ENCODE data around the gene STIM1. TPM values are rescaled to one million over a fixed set of nuclear protein-coding genes. Genes with fewer than 3 reads are reported as not detected.

The STIM1 gene
- total RNA-seq, 1 experiment from 2014 or later, result 23.6 TPM

DNA sequence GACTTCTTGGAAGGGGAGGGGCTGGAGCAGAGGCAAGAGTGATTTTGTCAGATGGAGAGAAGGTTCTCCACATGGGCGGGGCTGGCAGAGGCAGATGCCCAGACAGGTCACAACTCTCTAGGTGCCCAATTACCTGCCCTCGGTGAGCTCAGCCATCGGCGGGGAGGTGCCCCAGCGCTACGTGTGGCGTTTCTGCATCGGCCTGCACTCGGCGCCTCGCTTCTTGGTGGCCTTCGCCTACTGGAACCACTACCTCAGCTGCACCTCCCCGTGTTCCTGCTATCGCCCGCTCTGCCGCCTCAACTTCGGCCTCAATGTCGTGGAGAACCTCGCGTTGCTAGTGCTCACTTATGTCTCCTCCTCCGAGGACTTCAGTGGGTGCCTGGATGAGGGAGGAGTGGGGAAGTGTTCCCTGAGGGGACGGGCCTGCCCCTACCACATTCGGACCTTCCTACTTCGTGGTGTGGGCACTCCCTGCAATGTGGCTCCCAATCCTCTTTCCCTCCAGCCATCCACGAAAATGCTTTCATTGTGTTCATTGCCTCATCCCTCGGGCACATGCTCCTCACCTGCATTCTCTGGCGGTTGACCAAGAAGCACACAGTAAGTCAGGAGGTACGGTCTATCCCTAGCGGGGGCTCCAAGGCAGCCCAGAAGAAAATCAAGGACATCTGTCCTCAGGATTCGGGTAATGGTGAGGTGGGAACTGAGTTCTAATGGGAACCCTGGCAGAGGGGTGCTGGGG is 31.5 kb upstream of the STIM1 start:
- peaks cover 8% of the 10 kb centered on the region for H3K36me3 ChIP-seq (replicated peaks; ENCODE audit: control insufficient read depth, insufficient read depth, low read length)
- no peak overlapping the region for H3K4me3 ChIP-seq (ENCODE audit: insufficient read depth, low read depth, low read length)
- H3K27me3 ChIP-seq (ENCODE audit: control insufficient read depth, insufficient read depth, low read length), result no peaks in the 10 kb centered on the region
- DNase-seq, result no peak

DNA sequence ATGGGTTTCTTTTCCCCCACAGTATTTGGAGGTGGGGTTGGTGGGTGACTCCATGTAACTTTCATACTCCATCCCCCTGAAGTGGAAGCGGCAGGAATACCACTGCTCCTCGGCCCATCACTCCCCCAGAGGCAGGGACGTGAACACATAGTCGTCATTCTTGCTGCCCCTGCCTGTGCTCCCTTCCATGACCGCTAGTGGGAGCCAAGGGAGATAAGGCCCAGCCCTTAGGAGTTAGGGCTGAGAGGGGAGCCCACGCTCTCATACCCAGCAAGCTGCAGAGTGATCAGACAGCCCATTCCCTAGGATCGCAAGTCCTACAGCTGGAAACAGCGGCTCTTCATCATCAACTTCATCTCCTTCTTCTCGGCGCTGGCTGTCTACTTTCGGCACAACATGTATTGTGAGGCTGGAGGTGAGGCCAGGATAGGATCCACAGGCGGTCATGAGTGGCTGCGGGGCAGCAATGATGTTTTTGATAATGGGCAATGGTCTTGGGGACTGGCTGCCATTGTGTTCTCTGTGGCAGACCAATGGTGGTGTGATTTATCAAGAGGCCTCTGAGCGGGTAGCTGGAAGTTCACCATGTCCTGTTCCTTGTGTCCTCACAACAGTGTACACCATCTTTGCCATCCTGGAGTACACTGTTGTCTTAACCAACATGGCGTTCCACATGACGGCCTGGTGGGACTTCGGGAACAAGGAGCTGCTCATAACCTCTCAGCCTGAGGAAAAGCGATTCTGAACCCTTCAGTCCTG is 30.6 kb upstream of the STIM1 start:
- DNase-seq, result peak; percentile 93
- Histone ChIP-seq H3K27me3 (ENCODE audit: control insufficient read depth, insufficient read depth, low read length) (no peaks in the 10 kb centered on the region), H3K36me3 (replicated peaks; ENCODE audit: control insufficient read depth, insufficient read depth, low read length) (peaks cover 8% of the 10 kb centered on the region), H3K4me3 (ENCODE audit: insufficient read depth, low read depth, low read length) (no peak overlapping the region)

DNA sequence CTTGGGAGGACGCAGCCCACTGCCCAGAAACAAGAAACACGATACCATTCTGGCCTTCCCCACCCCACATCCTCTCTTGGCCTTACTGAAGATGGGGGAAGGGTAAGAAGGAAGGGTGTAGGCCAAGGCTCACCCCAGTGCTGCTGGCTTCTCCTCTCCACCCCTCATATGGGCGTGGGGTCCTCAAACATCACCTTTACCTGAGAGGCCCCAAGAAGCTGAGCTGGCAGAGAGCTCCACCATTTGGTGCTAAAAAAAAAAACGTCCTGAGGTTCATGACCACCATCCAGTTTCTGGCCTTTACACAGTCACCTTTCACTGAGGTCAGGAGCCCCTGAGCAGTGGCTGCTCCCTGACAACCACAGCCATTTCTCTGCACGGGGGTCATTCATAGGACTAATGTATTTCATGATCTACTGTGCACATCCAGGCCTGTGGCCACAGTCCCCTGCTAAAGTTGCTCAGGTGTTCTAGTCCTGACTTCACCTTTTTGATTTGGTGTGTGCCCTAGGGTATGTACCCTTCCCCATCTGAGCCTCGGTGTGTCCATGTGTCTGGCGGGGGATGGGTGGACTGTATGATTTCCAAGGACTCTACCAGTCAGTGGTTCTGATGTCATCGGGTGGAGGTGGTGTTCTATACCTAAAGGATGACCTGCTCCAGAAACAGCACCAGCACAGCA is 29.9 kb upstream of the STIM1 start:
- H3K27me3 ChIP-seq (ENCODE audit: control insufficient read depth, insufficient read depth, low read length), result no peaks in the 10 kb centered on the region
- no peak overlapping the region for H3K4me3 ChIP-seq (ENCODE audit: insufficient read depth, low read depth, low read length)
- H3K36me3 ChIP-seq (replicated peaks; ENCODE audit: control insufficient read depth, insufficient read depth, low read length), result peaks cover 9% of the 10 kb centered on the region
- DNase-seq, result no peak

DNA sequence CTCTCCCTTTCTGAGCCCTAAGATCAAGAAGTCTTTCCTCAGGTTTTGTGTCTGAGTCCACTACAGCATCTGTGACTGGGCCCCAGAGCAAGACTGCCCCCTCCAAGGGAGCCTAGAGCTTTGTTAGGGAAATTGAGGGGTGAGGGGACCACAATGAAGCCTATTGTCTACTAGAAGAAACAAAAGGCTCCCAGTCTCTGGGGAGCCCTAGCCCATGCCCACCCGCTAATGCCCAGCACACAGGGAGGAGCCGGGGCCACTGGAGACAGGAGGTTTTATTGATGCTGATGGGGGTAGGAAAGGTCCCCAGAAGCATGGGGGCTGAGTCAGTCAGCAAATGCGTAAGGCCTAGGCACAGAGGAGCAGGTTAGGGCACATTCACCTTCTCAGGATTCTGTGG is 28.7 kb upstream of the STIM1 start:
- Histone ChIP-seq H3K27me3 (ENCODE audit: control insufficient read depth, insufficient read depth, low read length) (no peaks in the 10 kb centered on the region), H3K36me3 (replicated peaks; ENCODE audit: control insufficient read depth, insufficient read depth, low read length) (peaks cover 10% of the 10 kb centered on the region), H3K4me3 (ENCODE audit: insufficient read depth, low read depth, low read length) (no peak overlapping the region)
- peak; percentile 86 for DNase-seq

DNA sequence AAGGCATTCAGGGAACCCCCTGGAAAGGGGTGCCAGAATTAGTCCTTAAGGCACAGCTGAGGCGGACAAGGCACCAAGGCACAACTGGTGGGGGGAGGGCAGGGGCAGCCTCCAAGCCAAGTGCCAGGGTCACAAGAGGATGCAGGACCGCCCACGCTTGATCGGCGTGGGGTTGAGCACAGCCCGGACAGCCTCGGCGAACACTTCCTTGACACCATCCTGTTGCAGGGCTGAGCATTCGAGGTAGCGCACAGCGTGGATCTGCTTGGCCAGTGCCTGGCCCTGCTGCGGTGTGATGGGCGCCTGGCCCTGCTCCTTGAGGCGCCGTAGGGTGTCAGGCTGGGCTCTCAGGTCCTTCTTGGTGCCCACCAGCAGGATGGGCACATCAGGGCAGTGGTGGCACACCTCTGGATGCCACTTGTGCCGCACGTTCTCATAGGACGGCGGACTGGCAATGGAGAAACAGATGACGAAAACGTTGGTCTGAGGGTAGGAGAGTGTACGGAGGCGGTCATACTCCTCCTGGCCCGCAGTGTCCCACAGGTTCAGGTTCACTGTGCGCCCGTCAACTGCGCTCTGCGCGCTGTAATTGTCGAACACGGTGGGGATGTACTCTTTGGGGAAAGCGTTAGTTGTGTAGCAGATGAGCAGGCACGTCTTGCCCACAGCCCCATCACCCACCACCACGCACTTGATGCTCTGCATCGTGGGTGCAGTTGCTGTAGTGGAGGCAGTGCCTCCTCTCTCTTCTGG is 27.9 kb upstream of the STIM1 start:
- Histone ChIP-seq H3K36me3 (replicated peaks; ENCODE audit: control insufficient read depth, insufficient read depth, low read length) (peaks cover 10% of the 10 kb centered on the region), H3K4me3 (ENCODE audit: insufficient read depth, low read depth, low read length) (no peak overlapping the region), H3K27me3 (ENCODE audit: control insufficient read depth, insufficient read depth, low read length) (no peaks in the 10 kb centered on the region)
- no peak for DNase-seq

DNA sequence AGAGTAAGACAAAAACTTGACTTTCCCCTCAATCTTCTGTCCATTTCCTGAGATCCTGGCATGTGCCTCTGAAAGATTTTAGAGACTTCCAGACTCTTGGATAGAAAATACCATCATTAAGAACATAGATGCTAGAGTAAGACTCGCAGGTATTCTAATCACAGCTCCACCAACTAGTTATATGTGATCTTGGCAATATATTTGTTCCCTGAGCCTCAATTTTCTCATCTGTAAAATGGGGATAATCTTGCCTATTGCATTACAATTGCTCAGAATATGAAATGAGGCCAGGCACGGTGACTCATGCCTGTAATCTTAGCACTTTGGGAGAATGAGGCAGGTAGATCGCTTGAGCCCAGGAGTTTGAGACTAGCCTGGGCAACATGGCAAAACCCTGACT is 25.4 kb upstream of the STIM1 start:
- Histone ChIP-seq H3K36me3 (replicated peaks; ENCODE audit: control insufficient read depth, insufficient read depth, low read length) (peaks cover 10% of the 10 kb centered on the region), H3K27me3 (ENCODE audit: control insufficient read depth, insufficient read depth, low read length) (no peaks in the 10 kb centered on the region), H3K4me3 (ENCODE audit: insufficient read depth, low read depth, low read length) (no peak overlapping the region)
- no peak for DNase-seq

DNA sequence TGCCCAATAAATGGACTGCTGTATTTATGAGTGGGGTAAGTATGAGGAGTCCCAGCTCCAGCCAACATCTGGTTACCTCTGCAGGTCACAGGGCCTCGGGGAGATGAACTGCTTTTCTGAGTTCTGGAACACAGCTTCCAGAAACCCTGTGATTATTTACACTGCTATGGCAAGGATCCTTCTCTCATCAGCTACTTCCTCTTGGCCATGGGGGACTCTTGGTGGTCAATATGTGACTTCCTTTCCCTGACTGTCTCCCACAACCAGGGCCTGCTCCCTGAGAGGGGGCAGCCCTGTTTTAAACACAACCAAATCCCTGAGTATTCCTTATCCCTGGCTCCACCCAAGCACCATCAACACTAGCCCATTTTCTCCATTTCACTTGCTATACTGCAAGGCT is 24.7 kb upstream of the STIM1 start:
- H3K27me3 ChIP-seq (ENCODE audit: control insufficient read depth, insufficient read depth, low read length), result no peaks in the 10 kb centered on the region
- DNase-seq, result no peak
- H3K4me3 ChIP-seq (ENCODE audit: insufficient read depth, low read depth, low read length), result no peak overlapping the region
- peaks cover 10% of the 10 kb centered on the region for H3K36me3 ChIP-seq (replicated peaks; ENCODE audit: control insufficient read depth, insufficient read depth, low read length)

DNA sequence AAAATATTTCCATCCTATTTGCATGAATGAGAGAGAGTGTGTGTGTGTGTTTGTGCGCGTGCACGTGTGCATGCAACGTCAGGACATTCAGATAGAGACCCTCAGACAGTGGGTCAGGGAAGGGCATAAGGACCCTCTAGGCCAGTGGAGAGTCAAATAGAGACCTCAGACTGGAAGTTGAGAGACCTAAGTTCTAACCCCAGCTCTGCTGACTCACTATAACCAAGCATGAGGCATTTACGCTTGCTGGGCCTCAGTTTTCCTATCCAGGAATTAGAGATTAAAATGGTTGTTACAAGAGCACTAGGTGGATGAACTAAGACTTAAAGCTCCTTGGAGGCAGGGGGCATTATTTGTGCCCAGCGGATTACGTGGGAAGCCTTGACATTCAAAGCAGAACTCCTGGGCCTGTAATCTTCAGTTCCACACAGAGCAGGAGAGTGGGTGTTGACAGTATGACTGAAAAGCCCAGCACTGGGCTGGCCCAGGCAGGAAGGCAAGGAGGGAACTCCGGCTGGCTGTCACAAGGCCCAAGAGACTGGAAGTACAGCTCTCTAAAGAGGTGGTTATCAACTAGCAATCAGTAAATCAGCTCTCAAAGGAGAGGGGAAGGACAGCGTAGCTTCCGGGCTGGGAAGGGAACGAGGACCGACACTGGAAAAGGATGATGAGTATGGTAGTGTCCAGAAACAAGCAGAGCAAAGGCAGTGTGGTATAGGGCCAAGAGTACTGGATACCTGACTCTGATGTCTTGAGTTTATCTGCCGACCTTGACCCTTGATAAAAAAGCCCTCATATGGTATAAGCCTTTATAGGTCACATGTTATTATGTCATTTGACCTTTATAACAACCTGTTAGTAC is 23.9 kb upstream of the STIM1 start:
- H3K36me3 ChIP-seq (replicated peaks; ENCODE audit: control insufficient read depth, insufficient read depth, low read length), result peaks cover 6% of the 10 kb centered on the region
- H3K27me3 ChIP-seq (ENCODE audit: control insufficient read depth, insufficient read depth, low read length), result no peaks in the 10 kb centered on the region
- no peak for DNase-seq
- no peak overlapping the region for H3K4me3 ChIP-seq (ENCODE audit: insufficient read depth, low read depth, low read length)

DNA sequence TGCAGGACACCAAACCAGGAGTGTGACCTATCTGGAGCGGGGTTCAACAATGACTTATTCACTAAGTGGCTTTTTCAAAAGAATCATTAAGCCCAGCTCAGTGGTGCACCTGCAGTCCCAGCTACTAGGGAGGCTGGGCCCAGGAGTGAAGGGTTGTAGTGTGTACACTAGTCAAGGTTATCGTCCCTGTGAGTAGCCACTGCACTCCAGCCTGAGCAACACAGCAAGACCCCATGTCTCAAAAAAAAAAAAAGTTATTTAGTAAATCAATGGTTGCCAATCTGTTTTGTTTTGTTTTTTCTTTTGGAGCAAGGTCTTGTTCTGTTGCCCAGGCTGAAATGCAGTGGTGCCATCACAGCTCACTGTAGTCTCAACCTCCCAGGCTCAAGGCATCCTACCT is 22.6 kb upstream of the STIM1 start:
- no peak overlapping the region for H3K4me3 ChIP-seq (ENCODE audit: insufficient read depth, low read depth, low read length)
- no peak for DNase-seq
- H3K27me3 ChIP-seq (ENCODE audit: control insufficient read depth, insufficient read depth, low read length), result no peaks in the 10 kb centered on the region
- peaks cover 4% of the 10 kb centered on the region for H3K36me3 ChIP-seq (replicated peaks; ENCODE audit: control insufficient read depth, insufficient read depth, low read length)

DNA sequence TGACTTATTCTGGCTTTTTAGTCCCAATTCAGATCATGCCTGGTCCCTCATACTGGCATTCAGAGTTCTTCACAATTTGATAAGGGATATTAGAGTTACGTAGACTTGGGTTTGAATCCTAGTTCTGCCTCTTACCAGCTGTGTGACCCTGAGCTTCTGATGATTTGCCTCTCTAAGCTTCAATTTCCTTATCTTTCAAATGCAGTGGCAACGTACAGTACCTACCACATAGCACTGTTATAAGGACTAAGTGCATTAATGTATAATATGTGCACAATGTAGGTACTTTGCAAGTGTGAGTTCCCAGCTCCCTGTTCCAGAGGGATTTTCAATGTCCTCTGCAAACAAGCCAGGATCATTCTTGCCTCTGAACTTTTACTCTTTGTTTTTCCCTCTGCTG is 22.0 kb upstream of the STIM1 start:
- no peak for DNase-seq
- Histone ChIP-seq H3K36me3 (replicated peaks; ENCODE audit: control insufficient read depth, insufficient read depth, low read length) (peaks cover 2% of the 10 kb centered on the region; the same call in 1 of the 2 replicates), H3K4me3 (ENCODE audit: insufficient read depth, low read depth, low read length) (no peak overlapping the region), H3K27me3 (ENCODE audit: control insufficient read depth, insufficient read depth, low read length) (no peaks in the 10 kb centered on the region)

DNA sequence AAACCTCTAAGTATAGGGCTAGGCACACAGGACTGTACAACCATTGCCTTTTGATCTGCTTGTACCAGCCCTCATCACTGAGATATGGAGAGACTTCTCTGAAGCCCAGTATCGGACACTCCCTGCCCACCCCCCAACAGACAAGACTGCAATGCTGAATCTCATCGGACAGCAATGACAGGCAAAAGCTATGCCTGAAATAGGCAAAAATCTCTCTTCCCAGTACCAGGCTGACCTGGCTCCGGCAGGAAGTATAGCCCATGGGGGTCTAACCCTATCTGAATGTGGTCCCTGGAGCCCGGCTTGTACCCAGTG is 21.2 kb upstream of the STIM1 start:
- DNase-seq, result no peak
- Histone ChIP-seq H3K4me3 (ENCODE audit: insufficient read depth, low read depth, low read length) (no peak overlapping the region), H3K27me3 (ENCODE audit: control insufficient read depth, insufficient read depth, low read length) (no peaks in the 10 kb centered on the region)

DNA sequence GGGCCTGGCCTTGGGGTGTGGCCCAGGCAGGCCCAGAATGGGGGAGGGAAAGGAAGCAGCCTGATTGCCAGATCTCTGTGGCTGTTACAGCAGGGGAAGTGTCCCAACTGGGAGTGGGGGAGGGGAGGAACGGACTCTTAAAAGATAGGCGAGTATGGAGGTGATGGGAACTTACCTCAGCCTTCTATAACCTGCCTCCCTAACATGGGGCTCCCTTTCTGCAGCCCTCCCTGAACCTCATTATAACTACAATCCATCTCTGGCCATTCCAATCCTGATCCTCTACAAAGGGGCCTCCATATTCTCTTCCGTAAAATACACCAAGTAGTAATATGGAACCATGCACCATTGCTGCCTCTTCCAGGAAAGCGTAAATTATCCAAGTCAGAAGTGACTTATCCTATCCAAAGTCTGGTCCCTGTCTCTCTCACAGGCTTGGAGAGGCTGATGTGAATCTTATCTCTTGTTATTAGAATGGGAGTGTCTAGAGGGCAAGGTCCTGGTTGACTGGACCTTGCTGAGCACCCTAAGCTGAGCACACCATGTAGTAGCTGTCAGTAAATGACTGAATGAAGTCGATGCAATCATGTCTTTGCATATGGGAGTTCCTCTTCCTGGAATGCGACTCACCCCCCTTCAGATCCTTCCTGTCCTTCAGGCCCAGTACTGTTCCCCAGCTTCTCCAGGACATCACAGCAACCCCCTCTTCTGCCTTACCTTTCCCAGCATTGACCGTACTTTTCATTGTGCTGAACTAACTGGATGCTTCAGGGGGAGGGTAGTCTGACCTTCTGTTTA is 20.6 kb upstream of the STIM1 start:
- H3K36me3 ChIP-seq (replicated peaks; ENCODE audit: control insufficient read depth, insufficient read depth, low read length), result peaks cover 2% of the 10 kb centered on the region; the same call in 1 of the 2 replicates
- DNase-seq, result peak; percentile 59
- H3K4me3 ChIP-seq (ENCODE audit: insufficient read depth, low read depth, low read length), result no peak overlapping the region
- H3K27me3 ChIP-seq (ENCODE audit: control insufficient read depth, insufficient read depth, low read length), result no peaks in the 10 kb centered on the region

More for the DNA sequence above, 21.2 kb upstream of the STIM1 start:
- H3K36me3 ChIP-seq (replicated peaks; ENCODE audit: control insufficient read depth, insufficient read depth, low read length), result peaks cover 2% of the 10 kb centered on the region; the same call in 1 of the 2 replicates

DNA sequence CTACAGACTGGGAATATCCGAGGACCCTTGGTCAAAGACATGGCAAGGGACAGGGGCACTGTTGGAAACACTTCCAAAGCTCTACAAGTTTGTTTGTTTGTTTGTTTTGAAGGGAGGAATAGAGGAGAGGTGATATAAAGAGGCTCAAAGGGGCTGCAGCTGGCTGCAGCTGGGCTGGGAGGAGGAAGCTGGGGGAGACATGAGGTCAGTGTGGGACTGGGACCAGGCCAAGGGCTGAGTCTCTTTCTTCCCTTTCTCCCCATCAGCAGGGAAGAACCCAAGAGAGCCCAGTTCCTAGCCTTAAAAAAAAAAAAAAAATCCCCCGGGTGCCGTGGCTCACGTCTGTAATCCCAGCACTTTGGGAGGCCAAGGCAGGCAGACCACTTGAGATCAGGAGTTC is 19.7 kb upstream of the STIM1 start:
- Histone ChIP-seq H3K4me3 (ENCODE audit: insufficient read depth, low read depth, low read length) (no peak overlapping the region), H3K36me3 (replicated peaks; ENCODE audit: control insufficient read depth, insufficient read depth, low read length) (no peaks in the 10 kb centered on the region)

More for the DNA sequence above, 19.7 kb upstream of the STIM1 start:
- no peak for DNase-seq
- H3K27me3 ChIP-seq (ENCODE audit: control insufficient read depth, insufficient read depth, low read length), result no peaks in the 10 kb centered on the region
